ENCODE data around the gene FNDC5.

Gene FNDC5

DNA sequence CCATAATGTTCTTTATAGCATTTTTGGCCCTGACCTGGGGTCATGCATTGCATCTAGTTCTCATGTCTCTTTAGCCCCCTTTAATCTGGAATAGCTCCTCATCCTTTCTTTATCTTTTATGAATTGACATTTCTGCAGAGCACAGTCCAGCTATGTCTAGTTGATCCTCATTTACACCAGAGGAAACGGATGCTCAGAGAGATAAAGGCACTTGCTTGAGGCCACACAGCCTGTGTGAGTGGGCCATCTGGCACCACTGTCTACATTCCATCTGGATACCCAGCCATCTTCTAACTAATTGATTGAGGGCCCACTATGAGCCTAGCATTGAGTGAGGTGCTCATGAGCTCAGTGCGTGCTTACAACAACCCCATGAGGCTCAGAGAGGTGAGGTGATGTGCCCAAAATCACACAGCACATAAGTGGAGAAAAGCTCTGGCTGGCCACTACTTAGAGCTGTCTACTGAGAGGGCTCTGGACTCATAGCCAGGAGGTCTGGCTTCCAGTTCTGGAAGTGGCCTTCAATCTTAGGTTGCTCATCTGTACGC is 19.1 kb upstream of the FNDC5 start:
- H3K79me2 ChIP-seq (ENCODE audit: control insufficient read depth, insufficient read depth, low read length, unreplicated experiment), result no peaks in the 10 kb centered on the region
- no peak overlapping the region for H3K4me3 ChIP-seq (ENCODE audit: low read depth, low read length)
- H3K27me3 ChIP-seq (ENCODE audit: insufficient read depth, low read length), result peaks cover 51% of the 10 kb centered on the region
- no peaks in the 10 kb centered on the region for H3K36me3 ChIP-seq (ENCODE audit: insufficient read depth, low read length)
- no peaks in the 10 kb centered on the region for H3K4me1 ChIP-seq (ENCODE audit: control insufficient read depth, insufficient read depth, low read length, unreplicated experiment)
- H3K27ac ChIP-seq (ENCODE audit: low read depth, low read length), result no peak overlapping the region
- H2AFZ ChIP-seq (ENCODE audit: low read length, unreplicated experiment), result no peak overlapping the region

GRCh38 chr1:32888677-32889420 is 18.1 kb upstream of the FNDC5 start:
- Histone ChIP-seq H3K27me3 (ENCODE audit: insufficient read depth, low read length) (peaks cover 59% of the 10 kb centered on the region), H3K4me1 (ENCODE audit: control insufficient read depth, insufficient read depth, low read length, unreplicated experiment) (no peaks in the 10 kb centered on the region), H3K27ac (ENCODE audit: low read depth, low read length) (no peak overlapping the region), H3K36me3 (ENCODE audit: insufficient read depth, low read length) (no peaks in the 10 kb centered on the region), H3K4me3 (ENCODE audit: low read depth, low read length) (no peak overlapping the region), H3K79me2 (ENCODE audit: control insufficient read depth, insufficient read depth, low read length, unreplicated experiment) (no peaks in the 10 kb centered on the region), H2AFZ (ENCODE audit: low read length, unreplicated experiment) (no peak overlapping the region)

- H3K4me3 ChIP-seq (ENCODE audit: low read depth, low read length), result no peak overlapping the region
- H2AFZ ChIP-seq (ENCODE audit: low read length, unreplicated experiment), result no peak overlapping the region
- H3K36me3 ChIP-seq (ENCODE audit: insufficient read depth, low read length), result no peaks in the 10 kb centered on the region
- no peak overlapping the region for H3K27ac ChIP-seq (ENCODE audit: low read depth, low read length)
- H3K4me1 ChIP-seq (ENCODE audit: control insufficient read depth, insufficient read depth, low read length, unreplicated experiment), result no peaks in the 10 kb centered on the region
- peaks cover 59% of the 10 kb centered on the region for H3K27me3 ChIP-seq (ENCODE audit: insufficient read depth, low read length)
- no peaks in the 10 kb centered on the region for H3K79me2 ChIP-seq (ENCODE audit: control insufficient read depth, insufficient read depth, low read length, unreplicated experiment)
These were observed 17.4 kb upstream of the FNDC5 start for GRCh38 chr1:32888134-32888533.

- no peak overlapping the region for H3K4me3 ChIP-seq (ENCODE audit: low read depth, low read length)
- H3K36me3 ChIP-seq (ENCODE audit: insufficient read depth, low read length), result no peaks in the 10 kb centered on the region
- no peaks in the 10 kb centered on the region for H3K79me2 ChIP-seq (ENCODE audit: control insufficient read depth, insufficient read depth, low read length, unreplicated experiment)
- no peak overlapping the region for H2AFZ ChIP-seq (ENCODE audit: low read length, unreplicated experiment)
- H3K4me1 ChIP-seq (ENCODE audit: control insufficient read depth, insufficient read depth, low read length, unreplicated experiment), result no peaks in the 10 kb centered on the region
- no peak overlapping the region for H3K27ac ChIP-seq (ENCODE audit: low read depth, low read length)
- H3K27me3 ChIP-seq (ENCODE audit: insufficient read depth, low read length), result peaks cover 59% of the 10 kb centered on the region
These were observed 16.9 kb upstream of the FNDC5 start for GRCh38 chr1:32887623-32888022.

DNA sequence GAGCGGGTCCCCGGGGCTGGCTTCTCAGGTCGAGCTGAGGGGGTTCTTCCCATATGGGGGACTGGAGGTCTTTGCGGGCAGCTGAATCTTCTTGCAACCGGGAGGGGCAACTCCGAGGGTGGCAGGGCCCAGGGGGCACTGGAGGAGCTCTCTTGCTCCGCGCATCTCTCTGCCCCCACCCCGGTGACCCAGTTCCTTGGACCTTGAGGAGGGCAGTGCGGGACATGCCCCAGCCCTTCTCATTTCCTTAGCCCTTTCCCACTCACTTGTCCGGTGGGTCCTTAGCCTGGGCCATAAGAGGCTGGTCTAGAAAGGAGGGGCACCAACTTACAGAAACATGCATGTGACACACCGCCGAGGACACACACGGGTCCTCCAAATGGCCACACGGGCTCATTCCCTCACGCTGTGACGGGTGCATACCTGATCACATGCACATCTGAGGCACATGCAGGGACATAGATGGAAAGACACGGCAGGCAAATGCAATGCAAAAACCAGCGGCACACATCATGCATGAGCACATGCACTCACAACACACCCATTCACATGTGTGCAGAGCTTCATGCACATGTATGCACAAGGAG is 16.2 kb upstream of the FNDC5 start:
- H3K27ac ChIP-seq (ENCODE audit: low read depth, low read length), result no peak overlapping the region
- no peak overlapping the region for H2AFZ ChIP-seq (ENCODE audit: low read length, unreplicated experiment)
- peaks cover 53% of the 10 kb centered on the region for H3K27me3 ChIP-seq (ENCODE audit: insufficient read depth, low read length)
- no peaks in the 10 kb centered on the region for H3K79me2 ChIP-seq (ENCODE audit: control insufficient read depth, insufficient read depth, low read length, unreplicated experiment)
- no peaks in the 10 kb centered on the region for H3K36me3 ChIP-seq (ENCODE audit: insufficient read depth, low read length)
- no peak overlapping the region for H3K4me3 ChIP-seq (ENCODE audit: low read depth, low read length)
- peaks cover 6% of the 10 kb centered on the region for H3K4me1 ChIP-seq (ENCODE audit: control insufficient read depth, insufficient read depth, low read length, unreplicated experiment)

- H3K27me3 ChIP-seq (ENCODE audit: insufficient read depth, low read length), result peaks cover 49% of the 10 kb centered on the region
- H3K36me3 ChIP-seq (ENCODE audit: insufficient read depth, low read length), result no peaks in the 10 kb centered on the region
- no peak within 1 kb of the TSS for H3K27ac ChIP-seq (ENCODE audit: low read depth, low read length)
- H2AFZ ChIP-seq (ENCODE audit: low read length, unreplicated experiment), result no peak within 1 kb of the TSS
- H3K79me2 ChIP-seq (ENCODE audit: control insufficient read depth, insufficient read depth, low read length, unreplicated experiment), result no peaks in the 10 kb centered on the region
- no peak within 1 kb of the TSS for H3K4me3 ChIP-seq (ENCODE audit: low read depth, low read length)
- H3K4me1 ChIP-seq (ENCODE audit: control insufficient read depth, insufficient read depth, low read length, unreplicated experiment), result peaks cover 8% of the 10 kb centered on the region
These were observed 15.5 kb upstream of the FNDC5 start, which contains the start of gene HPCA for GRCh38 chr1:32886004-32886827. Gene HPCA, plus strand, starts transcription at chr1:32886491. Its CDS starts 2,408 bp downstream, at chr1:32888899.

GRCh38 chr1:32885676-32886003 is 14.9 kb upstream of the FNDC5 start:
- H3K4me3 ChIP-seq (ENCODE audit: low read depth, low read length), result no peak overlapping the region
- H3K27me3 ChIP-seq (ENCODE audit: insufficient read depth, low read length), result peaks cover 49% of the 10 kb centered on the region
- H3K79me2 ChIP-seq (ENCODE audit: control insufficient read depth, insufficient read depth, low read length, unreplicated experiment), result no peaks in the 10 kb centered on the region
- no peak overlapping the region for H3K27ac ChIP-seq (ENCODE audit: low read depth, low read length)
- H3K4me1 ChIP-seq (ENCODE audit: control insufficient read depth, insufficient read depth, low read length, unreplicated experiment), result peaks cover 8% of the 10 kb centered on the region
- no peak overlapping the region for H2AFZ ChIP-seq (ENCODE audit: low read length, unreplicated experiment)
- no peaks in the 10 kb centered on the region for H3K36me3 ChIP-seq (ENCODE audit: insufficient read depth, low read length)

GRCh38 chr1:32884726-32885125 is 14.0 kb upstream of the FNDC5 start:
- Histone ChIP-seq H3K27me3 (ENCODE audit: insufficient read depth, low read length) (peaks cover 49% of the 10 kb centered on the region), H3K4me1 (ENCODE audit: control insufficient read depth, insufficient read depth, low read length, unreplicated experiment) (peaks cover 8% of the 10 kb centered on the region), H2AFZ (ENCODE audit: low read length, unreplicated experiment) (no peak overlapping the region), H3K4me3 (ENCODE audit: low read depth, low read length) (no peak overlapping the region), H3K36me3 (ENCODE audit: insufficient read depth, low read length) (no peaks in the 10 kb centered on the region), H3K27ac (ENCODE audit: low read depth, low read length) (no peak overlapping the region), H3K79me2 (ENCODE audit: control insufficient read depth, insufficient read depth, low read length, unreplicated experiment) (no peaks in the 10 kb centered on the region)

DNA sequence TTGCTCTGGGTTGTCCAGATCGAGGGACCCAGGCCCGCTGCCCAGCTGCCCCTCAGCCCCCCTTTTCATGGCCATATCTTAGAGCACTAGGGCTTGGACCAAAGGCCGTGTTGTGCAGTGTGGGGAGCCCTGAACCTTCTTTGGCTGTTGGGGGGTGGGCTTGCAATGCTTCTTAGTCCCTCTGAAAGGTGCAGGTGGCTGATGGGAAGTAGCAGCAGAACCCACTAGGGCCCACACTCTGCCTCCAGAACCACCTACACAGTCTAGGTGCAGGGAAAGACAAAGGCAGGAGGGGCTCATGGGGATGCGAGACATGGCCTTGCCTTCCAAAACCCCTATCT is 13.3 kb upstream of the FNDC5 start:
- Histone ChIP-seq H3K4me1 (ENCODE audit: control insufficient read depth, insufficient read depth, low read length, unreplicated experiment) (peaks cover 8% of the 10 kb centered on the region), H3K36me3 (ENCODE audit: insufficient read depth, low read length) (no peaks in the 10 kb centered on the region), H3K27me3 (ENCODE audit: insufficient read depth, low read length) (peaks cover 44% of the 10 kb centered on the region), H2AFZ (ENCODE audit: low read length, unreplicated experiment) (no peak overlapping the region), H3K4me3 (ENCODE audit: low read depth, low read length) (no peak overlapping the region), H3K79me2 (ENCODE audit: control insufficient read depth, insufficient read depth, low read length, unreplicated experiment) (no peaks in the 10 kb centered on the region), H3K27ac (ENCODE audit: low read depth, low read length) (no peak overlapping the region)

DNA sequence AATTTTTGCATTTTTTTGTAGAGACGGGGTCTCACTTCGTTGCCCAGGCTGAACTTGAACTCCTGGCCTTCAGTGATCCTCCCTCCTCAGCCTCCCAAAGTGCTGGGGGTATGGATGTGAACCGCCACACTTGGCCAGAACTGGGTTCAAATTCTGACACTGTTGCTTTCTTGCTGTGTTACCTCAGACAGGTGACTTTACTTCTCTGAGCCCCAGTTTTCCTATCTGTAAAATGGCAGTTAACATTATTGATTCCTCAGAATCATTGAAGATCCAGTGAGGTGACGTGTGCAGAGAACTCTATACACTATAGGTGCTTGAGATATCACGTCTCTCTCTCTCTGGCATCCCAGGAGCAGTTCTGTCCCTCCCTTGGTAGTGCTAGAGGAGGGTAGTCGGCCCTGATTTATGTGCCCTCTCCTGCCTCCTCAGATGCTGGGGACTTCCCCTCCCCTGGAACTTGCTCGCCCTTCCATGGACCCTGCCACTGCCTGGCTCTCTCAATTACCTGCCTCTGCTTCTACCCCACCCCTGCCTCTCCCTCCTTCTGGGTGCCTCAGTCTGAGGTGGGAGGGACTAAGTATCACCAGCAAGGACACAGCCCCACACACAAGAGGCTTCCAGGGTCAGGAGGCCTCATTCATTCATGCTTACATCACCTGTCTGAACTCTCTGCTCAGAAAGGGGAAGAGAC is 12.8 kb upstream of the FNDC5 start:
- H3K79me2 ChIP-seq (ENCODE audit: control insufficient read depth, insufficient read depth, low read length, unreplicated experiment), result no peaks in the 10 kb centered on the region
- H3K27me3 ChIP-seq (ENCODE audit: insufficient read depth, low read length), result peaks cover 41% of the 10 kb centered on the region
- no peaks in the 10 kb centered on the region for H3K36me3 ChIP-seq (ENCODE audit: insufficient read depth, low read length)
- H3K27ac ChIP-seq (ENCODE audit: low read depth, low read length), result no peak overlapping the region
- peaks cover 8% of the 10 kb centered on the region for H3K4me1 ChIP-seq (ENCODE audit: control insufficient read depth, insufficient read depth, low read length, unreplicated experiment)
- no peak overlapping the region for H2AFZ ChIP-seq (ENCODE audit: low read length, unreplicated experiment)
- H3K4me3 ChIP-seq (ENCODE audit: low read depth, low read length), result no peak overlapping the region
